HCT116 (cell line): ENCODE results near the gene MSH3. TPM values are rescaled to one million over a fixed set of nuclear protein-coding genes. Genes with fewer than 3 reads are reported as not detected.

Source experiments
- ATAC-seq: fragments of 200-7000 bp; cut with Tn5 transposase; 2 replicates; pipeline ENCODE4 v1.9.1; 2020; ENCODE audit warnings: mild to moderate bottlenecking, moderate library complexity
- BruUV-seq: library from RNA; stranded (reverse); fragments of 400-500 nt; replicated peaks from 2 replicates; lab custom pipeline; 2021; lab: Mats Ljungman, UMichigan
- CTCF ChIA-PET: fragments of 300-600 bp; sonication (Branson Sonifier 250); formaldehyde crosslinking; loops from one replicate; lab custom pipeline; 2021; ENCODE audit warnings: antibody characterized with exemption; lab: Charles Lee
- POLR2A ChIA-PET: fragments of 300-600, 350-600 bp; sonication (Branson Sonifier 250); formaldehyde crosslinking; loops from one replicate; lab custom pipeline; 2021; ENCODE audit warnings: antibody characterized with exemption; lab: Charles Lee
- RAD21 ChIA-PET, 2 experiments: fragments of 300-600 bp; sonication (Branson Sonifier 250); formaldehyde crosslinking; loops; one replicate each; lab custom pipeline; 2023; ENCODE audit warnings: low total read pairs in 2 of 2; ENCODE audit not compliant: uncharacterized antibody in 2 of 2, unreplicated experiment in 2 of 2, low non-redundant PET in 1 of 2; lab: Charles Lee
- DNase-seq: peaks from one replicate; pipeline ENCODE4 v3.0.0-alpha.2; 2010; ENCODE audit warnings: low read depth, low spot score
- H2AFZ ChIP-seq: fragments of 200-600 bp; shearing (Covaris generic), sonication (generic); 2 replicates; pipeline ENCODE4 v1.6.1; 2017; ENCODE audit warnings: low read depth, mixed run types, mixed read lengths, antibody characterized with exemption, low read length; ENCODE audit not compliant: poor library complexity, severe bottlenecking
- H3K27ac ChIP-seq: 2 replicates; pipeline ENCODE4 v1.5.1; 2012; ENCODE audit warnings: low read depth, low read length
- H3K27me3 ChIP-seq: fragments of 200-600 bp; sonication (generic); 2 replicates; pipeline ENCODE4 v1.6.1; 2016; ENCODE audit warnings: mixed run types, low read length, mixed read lengths; ENCODE audit not compliant: insufficient read depth
- H3K36me3 ChIP-seq, 2 experiments: fragments of 200-500 bp in 1 of 2; fragments of 200-600 bp in 1 of 2; sonication (Bioruptor generic) in 1 of 2; sonication (generic) in 1 of 2; 2 replicates each; pipeline versions ENCODE4 v1.5.1 to v1.6.1; 2014 to 2016; ENCODE audit warnings: low read length in 2 of 2, inconsistent platforms in 1 of 2, mixed read lengths in 1 of 2, mixed run types in 1 of 2; ENCODE audit not compliant: insufficient read depth in 2 of 2, control insufficient read depth in 1 of 2
- H3K4me1 ChIP-seq, 2 experiments: fragments of 200-600 bp in 1 of 2; sonication (generic) in 1 of 2; 2 replicates each; pipeline versions ENCODE4 v1.5.1 to v1.6.1; 2012 to 2017; ENCODE audit warnings: low read length in 2 of 2, inconsistent platforms in 1 of 2, mild to moderate bottlenecking in 1 of 2, mixed read lengths in 1 of 2, mixed run types in 1 of 2, moderate library complexity in 1 of 2; ENCODE audit not compliant: insufficient read depth in 2 of 2, control insufficient read depth in 1 of 2
- H3K4me2 ChIP-seq: fragments of 200-600 bp; sonication (generic); 2 replicates; pipeline ENCODE4 v1.6.1; 2017; ENCODE audit warnings: mixed run types, low read length, mixed read lengths
- H3K4me3 ChIP-seq, 2 experiments: fragments of 200-600 bp in 1 of 2; sonication (generic) in 1 of 2; replicated peaks in 1 of 2; 2 replicates each; pipeline ENCODE4 v1.5.1; 2011 to 2016; ENCODE audit warnings: low read length in 2 of 2, control low read depth in 1 of 2, low read depth in 1 of 2, mild to moderate bottlenecking in 1 of 2, mixed read lengths in 1 of 2, mixed run types in 1 of 2
- H3K79me2 ChIP-seq: fragments of 200-600 bp; sonication (generic); 2 replicates; pipeline ENCODE4 v1.6.1; 2017; ENCODE audit warnings: mild to moderate bottlenecking, mixed run types, low read length, moderate library complexity, mixed read lengths; ENCODE audit not compliant: insufficient read depth
- H3K9ac ChIP-seq: fragments of 200-600 bp; sonication (generic); 2 replicates; pipeline ENCODE4 v1.6.1; 2016; ENCODE audit warnings: low read length, mixed read lengths
- H3K9me2 ChIP-seq: fragments of 200-600 bp; sonication (generic), shearing (Covaris generic); 2 replicates; pipeline ENCODE4 v1.6.1; 2017; ENCODE audit warnings: mixed run types, mild to moderate bottlenecking, moderate library complexity; ENCODE audit not compliant: insufficient read depth
- H3K9me3 ChIP-seq, 2 experiments: fragments of 200-500 bp in 1 of 2; fragments of 200-600 bp in 1 of 2; sonication (Bioruptor generic) in 1 of 2; sonication (generic) in 1 of 2; 2 replicates each; pipeline ENCODE4 v1.6.1; 2014 to 2017; ENCODE audit warnings: low read length in 2 of 2, mixed read lengths in 2 of 2, inconsistent platforms in 1 of 2, low read depth in 1 of 2, mild to moderate bottlenecking in 1 of 2, mixed run types in 1 of 2, moderate library complexity in 1 of 2; ENCODE audit not compliant: control insufficient read depth in 1 of 2, insufficient read depth in 1 of 2
- H4K20me1 ChIP-seq: fragments of 200-600 bp; sonication (generic), shearing (Covaris generic); 2 replicates; pipeline ENCODE4 v1.6.1; 2017; ENCODE audit warnings: mixed run types, mild to moderate bottlenecking, moderate library complexity; ENCODE audit not compliant: insufficient read depth
- CBX3 ChIP-seq: IDR thresholded peaks from 2 replicates; pipeline ENCODE4 v1.6.1; 2012; ENCODE audit warnings: low read depth
- CTCF ChIP-seq, 3 experiments: fragments of 200-600 bp in 1 of 3; sonication (generic) in 1 of 3; IDR thresholded peaks in 2 of 3; conservative IDR thresholded peaks in 1 of 3; 2 replicates each; pipeline ENCODE4 v1.5.1; 2012 to 2017; ENCODE audit warnings: low read depth in 2 of 3, low read length in 2 of 3, antibody characterized with exemption in 1 of 3, borderline replicate concordance in 1 of 3, control low read depth in 1 of 3, mild to moderate bottlenecking in 1 of 3, mixed read lengths in 1 of 3, mixed run types in 1 of 3, moderate library complexity in 1 of 3; ENCODE audit not compliant: insufficient read depth in 1 of 3
- EGR1 ChIP-seq: IDR thresholded peaks from 2 replicates; pipeline ENCODE4 v1.6.1; 2012; ENCODE audit warnings: low read depth
- ELF1 ChIP-seq: IDR thresholded peaks from 2 replicates; pipeline ENCODE4 v1.6.1; 2012; ENCODE audit warnings: low read depth, borderline replicate concordance
- FOSL1 ChIP-seq: IDR thresholded peaks from 2 replicates; pipeline ENCODE4 v1.6.1; 2012; ENCODE audit warnings: low read depth
- JUND ChIP-seq: IDR thresholded peaks from 2 replicates; pipeline ENCODE4 v1.6.1; 2012
- POLR2A ChIP-seq: IDR thresholded peaks from 2 replicates; pipeline ENCODE4 v1.7.0; 2011; ENCODE audit warnings: borderline replicate concordance; ENCODE audit not compliant: insufficient read depth, insufficient read length; ENCODE audit errors: extremely low read depth
- RAD21 ChIP-seq: IDR thresholded peaks from 2 replicates; pipeline ENCODE4 v1.6.1; 2012; ENCODE audit warnings: low read depth, mild to moderate bottlenecking
- SIN3A ChIP-seq: IDR thresholded peaks from 2 replicates; pipeline ENCODE4 v1.6.1; 2012; ENCODE audit warnings: low read depth
- SRF ChIP-seq: IDR thresholded peaks from 2 replicates; pipeline ENCODE4 v1.6.1; 2012; ENCODE audit warnings: low read depth
- YY1 ChIP-seq: IDR thresholded peaks from 2 replicates; pipeline ENCODE4 v1.6.1; 2011; ENCODE audit warnings: low read length, low read depth, moderate library complexity, mild to moderate bottlenecking; ENCODE audit not compliant: insufficient replicate concordance; ENCODE audit errors: extremely low read depth
- ZBTB33 ChIP-seq: IDR thresholded peaks from 2 replicates; pipeline ENCODE4 v1.6.1; 2011; ENCODE audit warnings: mild to moderate bottlenecking, low read length, moderate library complexity; ENCODE audit not compliant: insufficient replicate concordance; ENCODE audit errors: extremely low read depth
- ZFX ChIP-seq: fragments of 450-650 bp; IDR thresholded peaks from 2 replicates; pipeline ENCODE4 v1.6.1; 2017
- ZNF274 ChIP-seq: fragments of 200-500 bp; sonication (Bioruptor generic); IDR thresholded peaks from 2 replicates; pipeline ENCODE4 v1.6.1; 2014; ENCODE audit warnings: mild to moderate bottlenecking, low read depth, low read length, inconsistent platforms
- intact Hi-C: fragments of 100-400 bp; cut with micrococcal nuclease; formaldehyde crosslinking; loops from 2 replicates; pipeline ENCODE4 v1.10.0; 2022
- total RNA-seq: library from RNA; stranded (reverse); gene quantifications from one replicate; pipeline ENCODE4 v1.2.1, GENCODE V29; 2021; ENCODE audit not compliant: unreplicated experiment
- TF ChIP-seq, protein P1 (sequence below): IDR thresholded peaks from 2 replicates; pipeline ENCODE4 v1.6.1; 2012; ENCODE audit warnings: low read depth
- TF ChIP-seq, protein P2 (sequence below): IDR thresholded peaks from 2 replicates; pipeline ENCODE4 v1.6.1; 2012

Gene MSH3
- total RNA-seq, 1 experiment from 2014 or later, result 4.9 TPM

DNA sequence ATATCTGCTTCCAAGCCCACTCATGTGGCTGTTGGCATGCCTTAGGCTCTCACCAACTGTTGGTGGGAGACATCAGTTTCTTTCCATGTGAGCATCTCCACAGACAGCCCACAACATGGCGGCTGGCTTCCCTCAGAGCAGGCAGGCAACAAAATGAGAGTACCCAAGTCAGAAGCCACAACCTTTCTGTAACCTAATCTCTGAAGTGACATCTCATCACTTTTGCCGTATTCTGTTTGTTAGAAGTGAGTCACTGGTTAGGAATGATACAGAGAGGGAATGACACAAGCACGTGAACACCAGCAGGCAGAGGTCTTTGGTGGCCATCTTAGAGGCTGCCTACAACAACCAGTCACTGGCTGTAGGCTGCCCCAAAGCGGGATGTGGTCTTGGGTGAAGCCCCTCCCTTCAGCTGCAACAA, 217.1 kb downstream of the MSH3 start (continued):
- no peak for TF ChIP-seq ZBTB33
- no peak for TF ChIP-seq ZNF274
- TF ChIP-seq RAD21, result no peak
- no peak for TF ChIP-seq EGR1
- TF ChIP-seq FOSL1, result peak; percentile 51; the same call in 1 of the 2 replicates
- TF ChIP-seq YY1, result peak; percentile 37
- TF ChIP-seq, protein P1, sequence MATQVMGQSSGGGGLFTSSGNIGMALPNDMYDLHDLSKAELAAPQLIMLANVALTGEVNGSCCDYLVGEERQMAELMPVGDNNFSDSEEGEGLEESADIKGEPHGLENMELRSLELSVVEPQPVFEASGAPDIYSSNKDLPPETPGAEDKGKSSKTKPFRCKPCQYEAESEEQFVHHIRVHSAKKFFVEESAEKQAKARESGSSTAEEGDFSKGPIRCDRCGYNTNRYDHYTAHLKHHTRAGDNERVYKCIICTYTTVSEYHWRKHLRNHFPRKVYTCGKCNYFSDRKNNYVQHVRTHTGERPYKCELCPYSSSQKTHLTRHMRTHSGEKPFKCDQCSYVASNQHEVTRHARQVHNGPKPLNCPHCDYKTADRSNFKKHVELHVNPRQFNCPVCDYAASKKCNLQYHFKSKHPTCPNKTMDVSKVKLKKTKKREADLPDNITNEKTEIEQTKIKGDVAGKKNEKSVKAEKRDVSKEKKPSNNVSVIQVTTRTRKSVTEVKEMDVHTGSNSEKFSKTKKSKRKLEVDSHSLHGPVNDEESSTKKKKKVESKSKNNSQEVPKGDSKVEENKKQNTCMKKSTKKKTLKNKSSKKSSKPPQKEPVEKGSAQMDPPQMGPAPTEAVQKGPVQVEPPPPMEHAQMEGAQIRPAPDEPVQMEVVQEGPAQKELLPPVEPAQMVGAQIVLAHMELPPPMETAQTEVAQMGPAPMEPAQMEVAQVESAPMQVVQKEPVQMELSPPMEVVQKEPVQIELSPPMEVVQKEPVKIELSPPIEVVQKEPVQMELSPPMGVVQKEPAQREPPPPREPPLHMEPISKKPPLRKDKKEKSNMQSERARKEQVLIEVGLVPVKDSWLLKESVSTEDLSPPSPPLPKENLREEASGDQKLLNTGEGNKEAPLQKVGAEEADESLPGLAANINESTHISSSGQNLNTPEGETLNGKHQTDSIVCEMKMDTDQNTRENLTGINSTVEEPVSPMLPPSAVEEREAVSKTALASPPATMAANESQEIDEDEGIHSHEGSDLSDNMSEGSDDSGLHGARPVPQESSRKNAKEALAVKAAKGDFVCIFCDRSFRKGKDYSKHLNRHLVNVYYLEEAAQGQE, result no peak
- no peak for TF ChIP-seq SIN3A
- no peak for TF ChIP-seq ZFX
- peak; percentile 46; the same call in 1 of the 2 replicates for TF ChIP-seq JUND

GRCh38 chr5:80874162-80874561, 219.7 kb downstream of the MSH3 start:
- Histone ChIP-seq H4K20me1 (no peaks in the 10 kb centered on the region), H3K79me2 (no peaks in the 10 kb centered on the region), H3K4me1 (peaks cover 7 to 13% of the 10 kb centered on the region in 2 experiments), H3K4me3 (no peak overlapping the region), H3K9me3 (no peaks in the 10 kb centered on the region), H3K36me3 (no peaks in the 10 kb centered on the region), H3K27ac (no peak overlapping the region), H3K9me2 (no peaks in the 10 kb centered on the region), H3K9ac (no peak overlapping the region), H2AFZ (no peak overlapping the region), H3K27me3 (no peaks in the 10 kb centered on the region), H3K4me2 (no peak overlapping the region)
- DNase-seq (no peak), ATAC-seq (no peak)
- BruUV-seq, result no TSS peak
- ChIA-PET CTCF (no interaction called here), POLR2A (no interaction called here), RAD21 (no interaction called here)
- intact Hi-C loops, result no loop called here
- TF ChIP-seq SRF (no peak), ZFX (no peak), ELF1 (no peak), POLR2A (no peak), ZBTB33 (no peak), JUND (no peak), ZNF274 (no peak), CTCF (IDR thresholded peaks at IDR 0.05 in 2 of 3, conservative IDR thresholded peaks at IDR 0.05 in 1 of 3; ENCODE audit: borderline replicate concordance in 1 of 3, insufficient read depth in 1 of 3, low read depth in 2 of 3, low read length in 2 of 3) (no peak), CBX3 (no peak)
- TF ChIP-seq, protein P2, sequence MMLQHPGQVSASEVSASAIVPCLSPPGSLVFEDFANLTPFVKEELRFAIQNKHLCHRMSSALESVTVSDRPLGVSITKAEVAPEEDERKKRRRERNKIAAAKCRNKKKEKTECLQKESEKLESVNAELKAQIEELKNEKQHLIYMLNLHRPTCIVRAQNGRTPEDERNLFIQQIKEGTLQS, result no peak
